Stimulated activated naive CD8-positive, alpha-beta T cell treated with anti-CD3 and anti-CD28 coated beads, Interleukin-15, amount 100 ng/mL, for 72 hours (primary cell): ENCODE measurements around the gene CD276.
A peak's percentile ranks its signal among the peaks of the same experiment; 100 is the strongest.

Experiments used
- ATAC-seq: fragments of 150-1000 bp; cut with Tn5 transposase; 2 replicates; pipeline ENCODE4 v1.10.0; 2021; ENCODE audit warnings: mild to moderate bottlenecking, moderate library complexity
- DNase-seq, 2 donors: peaks; one replicate each; pipeline ENCODE4 v3.0.0; 2021 to 2022
- H3K27ac Mint-ChIP-seq, 2 donors: one replicate each; pipeline ENCODE4 v1.8.0; 2022; ENCODE audit warnings: mild to moderate bottlenecking in 2 of 2, mixed read lengths in 2 of 2, moderate library complexity in 2 of 2
- H3K27me3 Mint-ChIP-seq: one replicate; pipeline ENCODE4 v1.8.0; 2022; ENCODE audit warnings: mixed read lengths
- H3K4me1 Mint-ChIP-seq: one replicate; pipeline ENCODE4 v1.8.0; 2022; ENCODE audit warnings: mild to moderate bottlenecking, mixed read lengths
- H3K4me3 Mint-ChIP-seq, 2 donors: one replicate each; pipeline ENCODE4 v1.8.0; 2022; ENCODE audit warnings: mild to moderate bottlenecking in 2 of 2, mixed read lengths in 2 of 2, moderate library complexity in 1 of 2
- H3K9me3 Mint-ChIP-seq, 2 donors: one replicate each; pipeline ENCODE4 v1.8.0; 2022; ENCODE audit warnings: mixed read lengths in 2 of 2

Gene CD276

GRCh38 chr15:73680549-73680948 lies 3.6 kb upstream of the CD276 start:
- Mint-ChIP-seq H3K27ac (no peak overlapping the region), H3K4me3 (no peak overlapping the region), H3K9me3 (no peaks in the 10 kb centered on the region), H3K4me1 (peaks cover 21% of the 10 kb centered on the region), H3K27me3 (peaks cover 48% of the 10 kb centered on the region)
- ATAC-seq = no peak
- DNase-seq = no peak

- Mint-ChIP-seq H3K9me3 (no peaks in the 10 kb centered on the region), H3K4me1 (peaks cover 21% of the 10 kb centered on the region), H3K27ac (no peak overlapping the region), H3K4me3 (no peak overlapping the region), H3K27me3 (peaks cover 53% of the 10 kb centered on the region)
- ATAC-seq (no peak), DNase-seq (no peak)
These were observed 3.1 kb upstream of the CD276 start for GRCh38 chr15:73681063-73681462.

- ATAC-seq (no peak), DNase-seq (no peak)
- Mint-ChIP-seq H3K9me3 (no peaks in the 10 kb centered on the region), H3K27me3 (peaks cover 63% of the 10 kb centered on the region), H3K4me3 (no peak overlapping the region), H3K4me1 (peaks cover 21% of the 10 kb centered on the region), H3K27ac (no peak overlapping the region)
These were observed 2.2 kb upstream of the CD276 start for GRCh38 chr15:73681856-73682599.

DNA sequence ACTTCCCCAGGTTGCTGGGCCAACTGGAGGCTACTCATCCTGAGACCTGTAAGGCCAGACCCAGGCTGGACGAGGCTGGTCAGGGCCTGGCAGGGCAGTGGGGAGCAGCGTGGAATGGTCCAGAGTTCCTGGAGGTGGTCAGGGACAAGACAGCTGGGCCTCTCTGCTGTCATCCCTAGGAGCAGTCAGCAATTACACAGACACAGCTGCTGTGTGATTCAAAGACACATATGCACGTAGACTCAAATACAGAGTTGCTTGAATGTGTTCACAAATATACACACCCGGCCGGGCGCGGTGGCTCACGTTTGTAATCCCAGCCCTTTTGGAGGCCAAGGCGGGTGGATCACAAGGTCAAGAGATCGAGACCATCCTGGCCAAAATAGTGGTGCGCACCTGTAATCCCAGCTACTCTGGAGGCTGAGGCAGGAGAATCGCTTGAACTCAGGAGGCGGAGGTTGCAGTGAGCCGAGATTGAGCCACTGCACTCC lies 1.5 kb upstream of the CD276 start:
- DNase-seq (no peak), ATAC-seq (no peak)
- Mint-ChIP-seq H3K27ac (no peak overlapping the region), H3K4me1 (peaks cover 21% of the 10 kb centered on the region), H3K4me3 (no peak overlapping the region), H3K27me3 (peaks cover 69% of the 10 kb centered on the region), H3K9me3 (no peaks in the 10 kb centered on the region)

- no peak for DNase-seq
- Mint-ChIP-seq H3K27ac (no peak overlapping the region), H3K9me3 (no peaks in the 10 kb centered on the region), H3K4me1 (peaks cover 21% of the 10 kb centered on the region), H3K27me3 (peaks cover 76% of the 10 kb centered on the region), H3K4me3 (peak overlapping the region; percentile 84)
- no peak for ATAC-seq
These were observed 866 bp upstream of the CD276 start for GRCh38 chr15:73683257-73683776.

DNA sequence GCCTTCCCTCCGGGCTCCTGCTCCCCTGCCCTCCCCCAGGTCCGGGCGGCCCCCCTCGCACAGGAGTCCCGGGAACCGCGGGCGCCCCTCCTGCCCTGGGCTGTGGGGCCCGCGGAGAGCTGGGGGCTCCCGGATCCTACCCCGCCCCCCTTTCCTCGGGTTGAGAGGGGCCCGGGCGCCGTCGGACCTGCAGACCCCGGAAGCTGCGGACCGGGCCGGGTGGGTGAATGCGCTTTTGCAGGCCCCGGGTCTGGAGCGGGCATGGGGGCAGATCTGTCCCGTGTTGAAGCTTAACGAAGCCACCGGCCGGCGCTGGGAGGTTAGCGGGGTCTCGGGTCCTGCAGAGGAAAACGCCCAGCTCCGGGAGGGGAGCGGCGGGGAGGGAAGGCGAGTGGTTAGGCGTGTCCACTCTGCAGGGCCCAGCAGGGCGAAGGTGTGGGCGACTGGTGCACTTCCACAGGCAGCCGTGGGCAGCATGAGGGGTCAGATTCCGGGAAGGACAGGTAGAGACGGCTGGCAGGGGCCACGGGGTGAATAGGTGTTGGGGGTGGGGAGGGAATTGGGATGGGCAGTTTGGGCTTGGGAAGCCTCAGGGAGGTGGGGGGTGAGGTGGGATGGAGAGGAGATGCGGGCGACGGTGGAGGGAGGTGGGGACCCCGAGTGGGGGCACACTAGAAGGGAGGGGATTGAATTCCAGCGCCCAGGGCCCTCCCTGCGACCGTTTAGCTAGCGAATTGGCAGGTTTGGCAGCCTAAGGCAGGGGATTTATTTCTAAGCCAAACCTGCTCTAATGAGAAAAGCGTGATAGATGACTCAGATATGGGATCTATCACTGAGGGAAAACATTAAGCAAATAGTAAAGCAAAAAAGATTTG lies 635 bp downstream of the CD276 start:
- Mint-ChIP-seq H3K4me3 (peak overlapping the region; percentile 65 to 78), H3K4me1 (peaks cover 21% of the 10 kb centered on the region), H3K9me3 (no peaks in the 10 kb centered on the region), H3K27me3 (peaks cover 73% of the 10 kb centered on the region), H3K27ac (no peak overlapping the region)
- DNase-seq = no peak
- peak; percentile 60 for ATAC-seq

- H3K9me3 Mint-ChIP-seq = no peaks in the 10 kb centered on the region
- DNase-seq (no peak), ATAC-seq (no peak)
- no peak overlapping the region for H3K27ac Mint-ChIP-seq
- H3K4me1 Mint-ChIP-seq = peaks cover 21% of the 10 kb centered on the region
- H3K4me3 Mint-ChIP-seq = no peak overlapping the region
- peaks cover 73% of the 10 kb centered on the region for H3K27me3 Mint-ChIP-seq
These were observed 1.8 kb downstream of the CD276 start for GRCh38 chr15:73685981-73686380.

- DNase-seq (no peak), ATAC-seq (no peak)
- Mint-ChIP-seq H3K4me3 (no peak overlapping the region), H3K4me1 (peaks cover 21% of the 10 kb centered on the region), H3K27me3 (peaks cover 65% of the 10 kb centered on the region), H3K9me3 (no peaks in the 10 kb centered on the region), H3K27ac (no peak overlapping the region)
These were observed 2.6 kb downstream of the CD276 start for GRCh38 chr15:73686781-73687256.

DNA sequence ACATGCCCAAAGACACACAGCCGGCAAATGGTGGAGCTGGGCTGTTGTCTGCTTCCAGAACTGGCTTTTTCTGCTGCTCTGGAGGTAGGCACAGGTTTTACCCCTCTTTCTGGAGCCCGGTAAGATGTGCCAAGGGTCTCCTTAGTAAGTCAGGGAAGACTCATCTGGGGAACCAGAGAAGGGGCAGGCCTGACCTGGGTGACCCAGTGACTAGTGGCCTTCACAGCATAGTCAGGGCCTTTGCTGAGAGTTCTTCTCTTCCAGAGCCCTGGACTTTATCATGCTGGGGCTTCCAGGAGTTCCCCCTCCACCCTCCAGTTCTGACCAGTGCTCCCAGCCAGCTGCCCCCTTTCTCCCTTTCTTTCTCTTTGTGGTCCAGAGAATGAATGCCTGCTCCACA lies 3.2 kb downstream of the CD276 start:
- peaks cover 21% of the 10 kb centered on the region for H3K4me1 Mint-ChIP-seq
- no peak overlapping the region for H3K4me3 Mint-ChIP-seq
- no peaks in the 10 kb centered on the region for H3K9me3 Mint-ChIP-seq
- ATAC-seq (no peak), DNase-seq (no peak)
- peaks cover 61% of the 10 kb centered on the region for H3K27me3 Mint-ChIP-seq
- H3K27ac Mint-ChIP-seq = no peak overlapping the region

DNA sequence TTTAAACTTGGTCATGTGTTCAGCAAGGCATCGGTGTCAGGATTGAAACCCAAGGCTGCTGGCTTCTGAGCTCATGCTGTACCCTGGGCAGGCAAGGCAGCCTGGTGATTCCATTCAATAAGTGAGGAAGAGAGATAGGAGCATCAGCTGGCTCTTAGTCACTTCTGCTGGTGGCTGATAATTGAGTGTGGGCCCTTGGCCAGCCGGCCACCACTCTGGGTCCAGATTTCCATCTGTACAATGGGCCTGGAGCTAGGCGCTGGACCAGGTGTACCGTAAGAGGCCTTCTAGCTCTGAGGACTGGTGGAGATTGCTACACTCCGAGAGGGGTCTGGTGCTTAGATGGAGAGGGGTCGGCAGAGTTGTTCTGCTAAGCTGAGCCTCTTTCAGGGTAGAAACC lies 4.3 kb downstream of the CD276 start:
- H3K27ac Mint-ChIP-seq = no peak overlapping the region
- no peak overlapping the region for H3K4me3 Mint-ChIP-seq
- no peaks in the 10 kb centered on the region for H3K9me3 Mint-ChIP-seq
- H3K4me1 Mint-ChIP-seq = peaks cover 14% of the 10 kb centered on the region
- ATAC-seq (no peak), DNase-seq (no peak)
- peaks cover 59% of the 10 kb centered on the region for H3K27me3 Mint-ChIP-seq

GRCh38 chr15:73691396-73691795 lies 7.2 kb downstream of the CD276 start:
- ATAC-seq = no peak
- DNase-seq = no peak
- H3K9me3 Mint-ChIP-seq = no peaks in the 10 kb centered on the region
- H3K4me1 Mint-ChIP-seq = peaks cover 3% of the 10 kb centered on the region
- no peak overlapping the region for H3K27ac Mint-ChIP-seq
- H3K4me3 Mint-ChIP-seq = no peak overlapping the region
- H3K27me3 Mint-ChIP-seq = peaks cover 63% of the 10 kb centered on the region

- DNase-seq (no peak), ATAC-seq (no peak)
- no peak overlapping the region for H3K4me3 Mint-ChIP-seq
- peaks cover 22% of the 10 kb centered on the region for H3K4me1 Mint-ChIP-seq
- H3K27ac Mint-ChIP-seq = no peak overlapping the region
- no peaks in the 10 kb centered on the region for H3K9me3 Mint-ChIP-seq
- H3K27me3 Mint-ChIP-seq = peaks cover 66% of the 10 kb centered on the region
These were observed 10.2 kb downstream of the CD276 start for GRCh38 chr15:73694419-73694818.

GRCh38 chr15:73695773-73696640 lies 11.8 kb downstream of the CD276 start:
- Mint-ChIP-seq H3K27me3 (peaks cover 79% of the 10 kb centered on the region), H3K4me3 (peak overlapping the region in 1 of 2 donors; percentile 29), H3K27ac (peak overlapping the region in 1 of 2 donors; percentile 79), H3K9me3 (no peaks in the 10 kb centered on the region), H3K4me1 (peaks cover 28% of the 10 kb centered on the region)
- no peak for ATAC-seq
- DNase-seq = no peak

- DNase-seq = no peak
- H3K4me3 Mint-ChIP-seq = peak overlapping the region; percentile 29 to 57
- no peak for ATAC-seq
- H3K4me1 Mint-ChIP-seq = peaks cover 28% of the 10 kb centered on the region
- peaks cover 85% of the 10 kb centered on the region for H3K27me3 Mint-ChIP-seq
- H3K27ac Mint-ChIP-seq = peak overlapping the region; percentile 76 to 79
- H3K9me3 Mint-ChIP-seq = no peaks in the 10 kb centered on the region
These were observed 12.4 kb downstream of the CD276 start for GRCh38 chr15:73696641-73697001.

DNA sequence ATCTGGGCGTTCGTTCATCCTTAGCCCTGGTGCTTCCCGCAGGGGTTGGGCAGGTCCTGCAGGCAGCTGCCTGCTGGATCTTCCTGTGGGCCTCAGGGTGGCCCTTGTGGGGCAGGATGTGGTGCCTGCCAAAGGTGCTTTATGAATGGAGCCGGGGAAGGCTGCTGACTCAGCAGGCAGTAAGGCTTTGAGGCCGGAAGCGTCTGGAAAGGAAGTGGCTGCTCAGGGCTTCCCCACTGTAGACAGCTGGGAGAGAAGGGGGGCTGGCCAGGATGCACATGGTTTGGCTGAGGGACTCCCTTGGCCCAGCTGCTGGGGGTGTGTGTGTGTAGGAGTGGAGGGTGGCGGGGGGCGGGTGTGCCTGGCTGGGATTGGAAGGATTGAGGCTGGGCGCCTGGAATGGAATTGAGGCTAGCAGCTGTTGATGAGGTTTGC lies 12.9 kb downstream of the CD276 start:
- Mint-ChIP-seq H3K27me3 (peaks cover 89% of the 10 kb centered on the region), H3K4me1 (peaks cover 28% of the 10 kb centered on the region), H3K27ac (peak overlapping the region; percentile 76 to 79)

More for the DNA sequence above, 12.9 kb downstream of the CD276 start:
- H3K4me3 Mint-ChIP-seq = peak overlapping the region; percentile 29 to 57
- DNase-seq (peak; percentile 66 to 89), ATAC-seq (peak; percentile 97)
- no peaks in the 10 kb centered on the region for H3K9me3 Mint-ChIP-seq
